Fibroblast of pulmonary artery (primary cell): ENCODE measurements around the gene OPN3.

Experiments
- DNase-seq: peaks from one replicate; pipeline ENCODE4 v3.0.0-alpha.2; 2010; ENCODE audit warnings: low read depth
- H3K4me3 ChIP-seq: replicated peaks from 2 replicates; pipeline ENCODE4 v1.5.1; 2011; ENCODE audit warnings: low read depth, mild to moderate bottlenecking, control low read depth, low read length, moderate library complexity
- CTCF ChIP-seq: IDR thresholded peaks from 2 replicates; pipeline ENCODE4 v1.5.1; 2011; ENCODE audit warnings: mild to moderate bottlenecking, control low read depth, low read length, inconsistent platforms; ENCODE audit errors: missing control alignments

Gene OPN3

GRCh38 chr1:241658081-241658793 lies 18.1 kb upstream of the OPN3 start:
- DNase-seq: no peak
- H3K4me3 ChIP-seq: no peak overlapping the region
- TF ChIP-seq CTCF: no peak

GRCh38 chr1:241654641-241655040 lies 14.5 kb upstream of the OPN3 start:
- no peak for DNase-seq
- no peak for TF ChIP-seq CTCF
- no peak overlapping the region for H3K4me3 ChIP-seq

- no peak for DNase-seq
- TF ChIP-seq CTCF: no peak
- no peak overlapping the region for H3K4me3 ChIP-seq
These were observed 13.8 kb upstream of the OPN3 start for GRCh38 chr1:241654019-241654418.

- H3K4me3 ChIP-seq: no peak within 1 kb of the TSS
- TF ChIP-seq CTCF: no peak
- DNase-seq: no peak
These were observed 11.8 kb upstream of the OPN3 start, which contains the start of gene WDR64 for GRCh38 chr1:241652012-241652411. WDR64 (plus strand) TSS chr1:241652281; CDS start chr1:241652485, 204 bp downstream.

- no peak for TF ChIP-seq CTCF
- DNase-seq: no peak
- H3K4me3 ChIP-seq: no peak overlapping the region
These were observed 8.0 kb upstream of the OPN3 start for GRCh38 chr1:241648159-241648558.

- TF ChIP-seq CTCF: no peak
- H3K4me3 ChIP-seq: no peak overlapping the region
- DNase-seq: no peak
These were observed 7.5 kb upstream of the OPN3 start for GRCh38 chr1:241647658-241648057.

- DNase-seq: no peak
- no peak overlapping the region for H3K4me3 ChIP-seq
- no peak for TF ChIP-seq CTCF
These were observed 6.0 kb upstream of the OPN3 start for GRCh38 chr1:241646201-241646600.
